GM21526 (cell line): Measurements from ENCODE around the gene PCDHGA3.
"Not testable (repeated sequence)": the region's sequence is repeated elsewhere in the genome, so short reads cannot be mapped to it uniquely, and the experiment has no call there.

Experiments used
- ATAC-seq: cut with Tn5 transposase; IDR thresholded peaks from one replicate; pipeline ENCODE4 v1.9.1; 2021; ENCODE audit warnings: moderate library complexity; ENCODE audit not compliant: unreplicated experiment, low FRiP score

The PCDHGA3 gene

DNA sequence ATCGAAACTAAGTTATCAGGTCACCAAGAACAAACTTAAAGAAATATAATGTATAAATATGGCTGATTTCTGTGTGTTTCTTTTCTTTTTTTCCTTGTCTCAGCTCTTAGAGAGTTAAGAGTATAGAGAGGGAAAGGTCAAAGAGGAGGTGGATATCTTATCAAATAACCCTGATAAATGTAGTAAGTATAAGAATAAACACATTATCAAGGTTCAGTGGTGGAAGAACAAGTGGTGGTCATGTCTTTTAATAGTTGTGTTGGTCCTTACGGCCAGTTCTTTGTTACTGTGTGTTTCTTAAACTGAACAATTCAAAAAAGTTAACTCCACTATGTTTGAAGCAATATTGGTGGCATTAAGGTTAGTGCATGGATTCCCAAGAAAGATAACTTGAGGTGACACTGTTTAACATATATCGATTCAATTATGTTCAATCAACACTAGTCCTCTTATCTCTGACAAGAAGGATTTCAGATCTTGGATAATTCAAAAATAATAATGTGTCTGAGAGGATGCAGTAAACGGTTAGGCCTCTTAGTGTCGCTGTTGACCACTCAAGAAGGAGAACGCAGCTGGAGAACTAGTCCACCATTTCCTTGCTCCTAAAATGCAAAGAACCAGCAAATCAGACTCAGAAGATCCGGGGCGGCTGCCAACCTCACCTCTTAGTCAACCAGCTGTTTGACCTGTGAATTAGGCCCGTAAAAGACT lies at the start of gene PCDHGA3:
Gene PCDHGA3, plus strand, starts transcription at position 588 of the 711 bp plus-strand sequence. CDS start 205 bp downstream, outside the sequence.
- ATAC-seq: no peak

GRCh38 chr5:141298376-141298775 lies 45.3 kb upstream of the PCDHGA3 start:
- ATAC-seq: no peak

DNA sequence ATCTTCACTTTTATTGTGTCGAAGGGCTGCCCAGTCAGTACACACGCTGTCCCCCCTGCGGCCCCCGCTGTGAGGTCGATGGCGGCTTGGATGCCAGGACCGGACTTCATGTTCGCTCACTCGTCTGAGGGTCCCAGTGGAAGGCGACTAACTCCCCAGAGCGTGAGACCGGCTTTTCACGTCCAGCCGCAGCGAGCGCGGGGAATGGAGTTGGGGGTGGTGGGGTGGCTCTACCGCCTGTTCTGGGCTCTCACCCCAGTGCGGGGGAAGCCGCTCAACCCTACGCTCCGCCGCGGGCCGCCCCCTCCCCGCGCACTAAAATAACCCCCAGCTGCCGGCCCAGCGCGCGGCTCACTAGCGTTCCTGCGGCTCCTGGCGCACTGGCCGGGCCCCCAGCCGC lies 39.9 kb upstream of the PCDHGA3 start, which contains the start of gene SLC25A2:
Gene SLC25A2, minus strand, starts transcription at position 294 of the 400 bp plus-strand sequence. Its CDS starts 184 bp downstream, at position 110.
- ATAC-seq: no peak

DNA sequence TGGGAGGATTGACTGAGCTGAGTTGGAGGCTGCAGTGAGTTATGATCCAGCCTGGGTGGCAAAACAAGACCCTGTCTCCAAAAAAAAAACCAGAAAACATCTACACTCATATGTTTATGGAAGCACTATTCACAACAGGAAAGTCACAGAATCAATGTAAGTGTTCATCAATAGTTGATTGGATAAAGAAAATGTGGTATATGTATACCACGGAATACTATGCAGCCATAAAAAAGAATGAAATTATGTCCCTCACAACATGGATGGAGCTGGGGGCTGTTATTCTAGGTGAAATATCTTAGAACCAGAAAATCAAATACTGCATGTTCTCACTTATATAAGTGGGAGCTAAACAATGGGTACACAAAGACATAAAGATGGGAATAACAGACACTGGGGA lies 37.0 kb upstream of the PCDHGA3 start:
- no peak for ATAC-seq

DNA sequence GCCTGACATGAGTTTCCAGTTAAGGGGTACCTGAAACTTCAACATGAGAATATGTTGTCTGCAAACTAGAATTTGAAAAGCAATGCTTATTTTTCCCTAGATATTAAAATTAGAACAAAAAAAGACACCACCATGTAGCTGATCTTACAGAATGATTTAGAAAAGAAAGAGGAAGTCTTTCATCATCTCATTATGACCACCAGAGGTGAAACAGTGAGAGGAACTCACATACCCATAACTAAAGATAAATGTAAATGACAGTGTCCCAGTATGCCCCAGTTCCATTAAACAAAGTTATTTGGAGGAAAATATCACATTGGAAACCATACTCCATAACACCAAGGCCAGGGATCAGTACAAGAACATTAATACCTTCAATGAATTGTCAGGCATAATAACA lies 29.9 kb upstream of the PCDHGA3 start:
- no peak for ATAC-seq

DNA sequence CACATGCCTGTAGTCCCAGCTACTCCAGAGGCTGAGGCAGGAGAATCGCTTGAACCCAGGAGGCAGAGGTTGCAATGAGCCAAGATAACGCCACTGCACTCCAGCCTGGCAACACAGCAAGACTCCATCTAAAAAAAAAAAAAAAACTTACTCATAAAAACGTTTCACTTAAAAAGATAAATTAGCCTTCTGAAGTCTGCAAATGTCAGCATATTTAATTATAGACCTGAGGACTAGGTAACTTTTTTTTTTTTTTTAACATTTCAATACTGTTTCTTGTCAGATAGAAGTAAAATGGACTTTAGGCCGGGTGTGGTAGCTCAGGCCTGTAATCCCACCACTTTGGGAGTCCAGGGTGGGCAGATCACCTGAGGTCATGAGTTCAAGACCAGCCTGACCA lies 26.7 kb upstream of the PCDHGA3 start:
- not testable (repeated sequence) for ATAC-seq

DNA sequence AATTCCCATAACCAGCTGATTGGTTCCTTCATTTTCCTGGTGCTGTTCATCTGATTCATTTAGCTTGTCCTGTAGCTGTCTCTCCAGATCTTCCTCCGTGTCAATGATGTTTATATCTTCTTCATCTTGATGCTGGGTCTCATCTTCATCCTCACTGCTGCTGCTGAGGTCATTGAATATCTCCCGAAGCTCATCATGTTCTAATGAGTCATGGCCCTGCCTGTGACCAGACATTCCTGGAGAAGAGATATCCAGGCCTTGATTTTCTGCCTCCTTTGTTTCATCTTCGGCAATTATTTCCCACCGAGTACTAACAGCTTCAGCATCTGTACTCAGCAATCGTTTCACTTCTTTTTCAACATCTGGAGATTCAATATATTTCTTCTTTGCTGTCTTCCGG lies 24.4 kb upstream of the PCDHGA3 start:
- no peak for ATAC-seq

GRCh38 chr5:141319699-141320098 lies 23.9 kb upstream of the PCDHGA3 start:
- ATAC-seq: no peak

DNA sequence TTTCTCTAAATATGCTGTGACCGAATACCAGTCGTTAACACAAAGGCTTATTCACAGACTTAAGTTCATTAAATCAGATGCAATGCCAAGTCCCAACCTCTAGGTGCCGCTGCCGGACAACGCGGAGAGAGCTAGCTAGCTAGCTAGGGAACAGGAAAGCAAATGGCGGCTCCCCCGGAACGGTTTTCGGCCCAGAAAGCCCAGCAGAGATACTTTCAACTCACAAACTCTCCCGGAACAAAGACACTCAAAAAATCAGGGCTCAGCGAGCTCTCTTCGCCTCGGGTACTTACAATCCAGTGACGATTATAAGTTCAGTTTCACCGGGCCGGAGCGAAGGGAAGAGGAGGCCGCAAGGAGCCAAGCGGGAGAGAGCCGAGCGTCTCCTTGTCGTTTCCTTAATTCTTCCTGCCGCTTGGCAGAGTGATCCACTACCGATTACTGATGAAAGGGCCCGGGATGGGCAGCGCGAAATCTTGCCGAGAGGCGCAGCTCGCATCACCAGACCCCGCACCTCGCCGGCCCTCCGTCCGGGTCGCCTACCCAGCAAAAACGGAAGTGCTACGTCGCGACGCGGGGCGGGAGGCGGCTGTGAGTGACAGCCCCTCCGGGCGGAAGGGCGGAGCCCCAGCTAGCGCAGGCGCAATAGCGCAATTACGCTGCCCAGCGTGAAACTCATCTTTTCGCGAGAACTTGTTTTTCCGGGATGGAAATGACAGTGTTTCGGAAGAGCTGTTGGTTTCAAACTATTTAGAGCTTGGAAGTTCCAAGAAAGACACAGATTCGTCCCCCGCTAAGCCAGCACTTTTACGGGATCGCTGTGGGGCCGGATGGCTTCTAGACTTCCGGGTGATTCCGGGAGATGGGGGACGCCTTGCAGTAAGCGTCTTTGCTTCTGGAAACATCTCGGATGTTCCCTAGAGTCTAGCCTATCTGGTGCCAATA lies 23.1 kb upstream of the PCDHGA3 start, which contains the start of gene TAF7:
Gene TAF7, minus strand, starts transcription at position 560 of the 945 bp plus-strand sequence. CDS start 740 bp downstream, outside the sequence.
- peak; percentile 95 for ATAC-seq

DNA sequence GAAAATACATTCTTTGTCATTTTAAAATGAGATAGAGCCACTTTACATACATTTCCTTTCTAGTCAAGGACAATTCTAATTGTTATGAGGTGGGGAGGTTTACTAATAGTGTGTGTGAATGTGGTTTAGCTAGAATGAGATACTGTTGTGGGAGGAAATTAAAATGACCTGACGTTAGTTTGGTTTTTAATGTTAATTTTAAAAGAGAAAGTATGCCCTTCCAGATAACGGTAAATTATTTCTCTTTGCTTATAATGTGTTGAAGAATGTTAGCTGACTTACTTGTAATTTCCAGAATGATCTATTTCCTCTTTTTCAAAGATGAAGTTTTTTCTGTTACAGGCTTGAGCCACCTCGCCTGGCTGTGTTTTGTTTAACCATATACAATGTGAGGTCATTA lies 21.4 kb upstream of the PCDHGA3 start:
- ATAC-seq: no peak

DNA sequence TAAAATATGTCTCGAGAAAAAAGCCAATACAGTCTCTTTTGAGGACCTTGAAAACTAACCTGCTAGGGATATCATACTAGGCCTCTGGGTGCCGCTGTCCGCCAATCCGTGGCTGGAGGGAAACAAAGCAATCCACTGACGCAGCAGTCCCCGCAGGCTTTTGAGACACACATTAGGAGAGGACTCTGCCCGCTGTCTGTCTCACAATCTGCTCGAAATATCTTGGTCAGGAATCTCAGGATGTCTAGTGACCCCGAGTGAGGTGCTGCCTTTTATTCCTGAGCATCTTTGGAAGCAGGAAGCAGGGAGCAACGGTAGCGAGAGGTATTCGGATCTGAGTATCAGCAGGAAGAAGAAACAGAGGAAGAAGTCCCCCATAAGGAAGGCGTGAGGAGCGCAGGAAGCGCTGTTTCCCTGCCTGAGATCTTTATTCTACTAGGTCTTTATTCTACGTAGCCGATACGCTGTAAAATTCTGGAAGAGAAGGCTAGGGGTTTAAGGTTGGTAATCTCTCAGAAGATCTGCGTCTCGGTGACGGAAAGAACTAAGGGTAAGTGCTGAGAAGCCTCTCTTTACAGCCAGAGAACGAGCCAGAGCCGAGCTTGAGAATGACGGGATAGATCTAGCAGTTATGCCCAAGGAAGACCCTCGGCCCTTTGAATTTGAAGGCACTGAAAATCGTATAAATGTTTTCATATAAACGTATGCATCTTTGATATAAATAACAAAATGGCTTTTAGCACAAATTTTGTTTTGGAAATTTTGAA lies 17.4 kb upstream of the PCDHGA3 start:
- ATAC-seq: peak; percentile 77

DNA sequence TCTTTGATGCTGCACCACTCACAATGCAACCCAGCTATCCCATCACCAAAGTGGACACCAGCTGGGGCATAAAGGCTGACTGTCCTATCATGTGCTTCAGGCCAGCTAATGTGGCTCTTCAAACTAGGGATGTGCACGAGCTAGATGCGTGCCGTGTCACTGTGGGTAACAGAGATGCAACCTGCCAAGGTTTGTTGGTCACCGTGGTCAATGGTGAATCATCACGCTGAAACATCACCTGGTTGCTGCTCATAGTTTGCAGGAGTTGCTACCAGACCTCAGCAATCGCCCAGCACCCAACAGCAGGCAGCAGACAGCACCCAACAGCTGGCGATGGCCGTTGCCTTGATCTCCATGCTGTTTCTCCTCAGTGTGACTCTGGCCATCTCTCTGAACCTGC lies 15.4 kb upstream of the PCDHGA3 start:
- ATAC-seq: no peak

- no peak for ATAC-seq
Measured at GRCh38 chr5:141330299-141331080, 13.1 kb upstream of the PCDHGA3 start, which contains the start of gene PCDHGA1. PCDHGA1 (plus strand) TSS chr5:141330514.

DNA sequence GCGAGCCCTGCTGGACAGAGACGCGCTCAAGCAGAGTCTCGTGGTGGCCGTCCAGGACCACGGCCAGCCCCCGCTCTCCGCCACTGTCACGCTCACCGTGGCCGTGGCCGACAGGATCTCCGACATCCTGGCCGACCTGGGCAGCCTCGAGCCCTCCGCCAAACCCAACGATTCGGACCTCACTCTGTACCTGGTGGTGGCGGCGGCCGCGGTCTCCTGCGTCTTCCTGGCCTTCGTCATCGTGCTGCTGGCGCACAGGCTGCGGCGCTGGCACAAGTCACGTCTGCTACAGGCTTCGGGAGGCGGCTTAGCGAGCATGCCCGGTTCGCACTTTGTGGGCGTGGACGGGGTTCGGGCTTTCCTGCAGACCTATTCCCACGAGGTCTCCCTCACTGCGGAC lies 11.1 kb upstream of the PCDHGA3 start:
- ATAC-seq: not testable (repeated sequence)

GRCh38 chr5:141338538-141339306 lies 4.9 kb upstream of the PCDHGA3 start, which contains the start of gene PCDHGA2:
PCDHGA2 (plus strand) TSS chr5:141338760.
- no peak for ATAC-seq

DNA sequence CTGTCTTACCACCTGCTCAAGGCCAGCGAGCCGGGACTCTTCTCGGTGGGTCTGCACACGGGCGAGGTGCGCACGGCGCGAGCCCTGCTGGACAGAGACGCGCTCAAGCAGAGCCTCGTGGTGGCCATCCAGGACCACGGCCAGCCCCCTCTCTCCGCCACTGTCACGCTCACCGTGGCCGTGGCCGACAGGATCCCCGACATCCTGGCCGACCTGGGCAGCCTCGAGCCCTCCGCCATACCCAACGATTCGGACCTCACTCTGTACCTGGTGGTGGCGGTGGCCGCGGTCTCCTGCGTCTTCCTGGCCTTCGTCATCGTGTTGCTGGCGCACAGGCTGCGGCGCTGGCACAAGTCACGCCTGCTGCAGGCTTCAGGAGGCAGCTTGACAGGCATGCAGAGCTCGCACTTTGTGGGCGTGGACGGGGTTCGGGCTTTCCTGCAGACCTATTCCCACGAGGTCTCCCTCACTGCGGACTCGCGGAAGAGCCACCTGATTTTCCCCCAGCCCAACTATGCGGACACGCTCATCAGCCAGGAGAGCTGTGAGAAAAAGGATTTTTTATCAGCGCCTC lies 2.8 kb upstream of the PCDHGA3 start:
- ATAC-seq: not testable (repeated sequence)

- no peak for ATAC-seq
Measured at GRCh38 chr5:141342773-141343172, 856 bp upstream of the PCDHGA3 start.

DNA sequence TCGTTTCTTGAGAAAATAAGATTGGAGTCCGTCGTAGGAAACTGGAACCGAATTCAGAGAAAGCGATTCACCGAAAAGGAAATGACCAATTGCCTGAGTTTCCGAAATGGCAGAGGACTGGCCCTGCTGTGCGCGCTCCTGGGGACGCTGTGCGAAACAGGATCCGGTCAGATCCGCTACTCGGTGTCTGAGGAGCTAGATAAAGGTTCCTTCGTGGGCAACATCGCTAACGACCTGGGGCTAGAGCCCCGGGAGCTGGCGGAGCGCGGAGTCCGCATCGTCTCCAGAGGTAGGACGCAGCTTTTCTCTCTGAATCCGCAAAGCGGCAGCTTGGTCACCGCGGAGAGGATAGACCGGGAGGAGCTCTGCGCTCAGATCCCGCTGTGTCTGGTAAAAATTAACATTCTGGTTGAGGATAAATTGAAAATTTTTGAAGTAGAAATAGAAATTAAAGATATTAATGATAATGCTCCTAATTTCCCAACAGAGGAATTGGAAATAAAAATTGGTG lies 379 bp downstream of the PCDHGA3 start:
- no peak for ATAC-seq
